OCI-LY3 (cell line): ENCODE data around the gene MYOF.

ENCODE experiments used
- H2AFZ ChIP-seq: fragments of 200-600, 300-600 bp; shearing (Covaris generic); 2 replicates; pipeline ENCODE4 v1.6.0; 2014; ENCODE audit warnings: antibody characterized with exemption, low read depth, low read length
- H3K27ac ChIP-seq: fragments of 200-600, 300-600 bp; sonication (generic); 2 replicates; pipeline ENCODE4 v1.5.1; 2014; ENCODE audit warnings: mild to moderate bottlenecking, low read length, moderate library complexity, mixed read lengths
- H3K27me3 ChIP-seq: fragments of 200-600, 300-600 bp; sonication (generic); 2 replicates; pipeline ENCODE4 v1.6.1; 2014; ENCODE audit warnings: low read depth, low read length, mixed read lengths
- H3K36me3 ChIP-seq: fragments of 200-600, 300-600 bp; sonication (generic); replicated peaks from 2 replicates; pipeline ENCODE3; 2014; ENCODE audit warnings: low read depth, low read length, mixed read lengths
- H3K4me1 ChIP-seq: fragments of 300-600, 200-600 bp; sonication (generic); 2 replicates; pipeline ENCODE4 v1.6.1; 2014; ENCODE audit warnings: low read length, mixed read lengths
- H3K4me2 ChIP-seq: fragments of 200-600, 300-600 bp; sonication (generic); 2 replicates; pipeline ENCODE4 v1.6.1; 2014; ENCODE audit warnings: low read length, mixed read lengths
- H3K4me3 ChIP-seq: fragments of 300-600, 200-600 bp; sonication (generic); 2 replicates; pipeline ENCODE4 v1.5.1; 2014; ENCODE audit warnings: antibody characterized with exemption, mild to moderate bottlenecking, low read length, moderate library complexity
- H3K79me2 ChIP-seq: fragments of 300-600, 200-600 bp; shearing (Covaris generic); 2 replicates; pipeline ENCODE4 v1.6.1; 2014; ENCODE audit warnings: mild to moderate bottlenecking, low read length, mixed read lengths
- H3K9ac ChIP-seq: fragments of 300-600, 200-600 bp; shearing (Covaris generic); 2 replicates; pipeline ENCODE4 v1.6.0; 2014; ENCODE audit warnings: mild to moderate bottlenecking, low read length, moderate library complexity
- H3K9me3 ChIP-seq: fragments of 200-600, 300-600 bp; shearing (Covaris generic); 2 replicates; pipeline ENCODE4 v1.6.1; 2014; ENCODE audit warnings: low read length, mixed read lengths; ENCODE audit not compliant: insufficient read depth
- H4K20me1 ChIP-seq: fragments of 200-600, 300-600 bp; sonication (generic); 2 replicates; pipeline ENCODE4 v1.6.1; 2016; ENCODE audit warnings: low read length, mixed read lengths; ENCODE audit not compliant: insufficient read depth
- CTCF ChIP-seq: fragments of 200-600, 300-600 bp; sonication (generic); IDR thresholded peaks from 2 replicates; pipeline ENCODE4 v1.5.1; 2014; ENCODE audit warnings: antibody characterized with exemption, low read length, low read depth
- EZH2phosphoT487 ChIP-seq: fragments of 200-600 bp; shearing (Covaris generic); IDR thresholded peaks from 2 replicates; pipeline ENCODE4 v1.6.1; 2018; ENCODE audit warnings: antibody characterized with exemption, mixed run types, low read depth

Gene MYOF

GRCh38 chr10:93475227-93475626 lies 6.9 kb downstream of the MYOF start:
- no peaks in the 10 kb centered on the region for H3K4me1 ChIP-seq
- H3K9ac ChIP-seq, result no peak overlapping the region
- no peaks in the 10 kb centered on the region for H3K27me3 ChIP-seq
- TF ChIP-seq EZH2phosphoT487 (no peak), CTCF (no peak)
- no peaks in the 10 kb centered on the region for H3K36me3 ChIP-seq
- no peaks in the 10 kb centered on the region for H3K9me3 ChIP-seq
- H3K4me3 ChIP-seq, result no peak overlapping the region
- H3K4me2 ChIP-seq, result no peak overlapping the region
- no peak overlapping the region for H3K27ac ChIP-seq
- no peaks in the 10 kb centered on the region for H4K20me1 ChIP-seq
- H3K79me2 ChIP-seq, result no peaks in the 10 kb centered on the region
- H2AFZ ChIP-seq, result no peak overlapping the region

DNA sequence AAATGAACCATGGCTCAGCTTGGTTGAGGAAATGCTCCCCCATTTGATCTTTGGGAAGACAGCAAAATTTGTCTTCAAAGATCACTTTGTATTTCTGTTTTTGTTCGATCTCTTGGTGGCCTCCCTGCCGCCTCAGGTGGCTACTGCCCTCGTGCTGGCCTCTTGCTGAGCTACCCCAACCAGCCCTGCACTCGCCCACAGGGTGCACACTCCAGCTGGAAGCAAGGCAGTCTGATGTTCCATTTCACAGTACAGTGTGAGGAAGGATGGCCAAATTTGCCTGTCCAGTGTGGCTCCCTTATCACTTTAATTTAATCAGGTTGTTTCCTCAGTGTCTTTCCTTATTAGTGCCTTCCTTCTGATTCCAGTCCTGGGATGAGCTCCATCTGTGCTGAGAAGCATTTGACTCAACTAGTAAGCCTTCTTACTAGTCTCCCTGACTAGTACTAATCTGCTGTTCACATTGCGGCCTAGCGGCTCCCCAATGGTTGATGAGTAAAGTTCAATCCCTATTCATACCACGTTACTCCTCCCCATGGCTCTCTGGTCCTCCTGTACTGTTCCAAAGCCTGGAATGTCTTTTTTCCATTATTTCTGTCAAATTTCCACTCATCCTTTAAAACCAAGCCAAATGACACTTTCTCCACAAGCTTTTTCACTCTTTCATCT lies 8.2 kb downstream of the MYOF start:
- Histone ChIP-seq H3K79me2 (no peaks in the 10 kb centered on the region), H3K9me3 (no peaks in the 10 kb centered on the region), H3K4me1 (no peaks in the 10 kb centered on the region), H3K27me3 (no peaks in the 10 kb centered on the region), H3K9ac (no peak overlapping the region), H3K4me2 (no peak overlapping the region), H4K20me1 (no peaks in the 10 kb centered on the region), H3K36me3 (no peaks in the 10 kb centered on the region), H2AFZ (no peak overlapping the region), H3K27ac (no peak overlapping the region), H3K4me3 (no peak overlapping the region)
- TF ChIP-seq EZH2phosphoT487, result no peak
- TF ChIP-seq CTCF, result no peak

DNA sequence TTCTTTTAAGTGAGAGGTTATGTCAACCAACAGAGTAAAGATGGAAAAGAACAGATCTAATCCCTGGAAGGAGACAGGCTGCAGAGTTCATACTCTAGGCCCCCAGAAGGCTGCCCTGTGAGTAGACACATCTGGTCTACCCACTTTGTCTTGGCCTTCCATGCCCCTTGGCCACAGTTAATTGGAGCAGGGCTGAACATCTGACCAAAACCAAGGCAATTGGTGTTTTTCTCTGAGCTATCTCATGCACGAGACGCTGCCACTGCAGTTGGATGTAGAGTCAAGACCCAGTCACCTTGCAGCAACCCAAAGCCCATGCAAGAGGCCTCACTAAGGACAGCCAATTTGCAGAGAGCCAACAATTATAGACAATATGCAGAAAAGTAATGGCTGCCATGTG lies 9.0 kb downstream of the MYOF start:
- H3K27me3 ChIP-seq, result no peaks in the 10 kb centered on the region
- H3K36me3 ChIP-seq, result no peaks in the 10 kb centered on the region
- no peaks in the 10 kb centered on the region for H3K79me2 ChIP-seq
- no peak overlapping the region for H3K27ac ChIP-seq
- no peak for TF ChIP-seq EZH2phosphoT487
- TF ChIP-seq CTCF, result no peak
- no peaks in the 10 kb centered on the region for H4K20me1 ChIP-seq
- no peaks in the 10 kb centered on the region for H3K9me3 ChIP-seq
- H2AFZ ChIP-seq, result no peak overlapping the region
- no peak overlapping the region for H3K4me2 ChIP-seq
- H3K4me1 ChIP-seq, result no peaks in the 10 kb centered on the region
- no peak overlapping the region for H3K9ac ChIP-seq
- no peak overlapping the region for H3K4me3 ChIP-seq

DNA sequence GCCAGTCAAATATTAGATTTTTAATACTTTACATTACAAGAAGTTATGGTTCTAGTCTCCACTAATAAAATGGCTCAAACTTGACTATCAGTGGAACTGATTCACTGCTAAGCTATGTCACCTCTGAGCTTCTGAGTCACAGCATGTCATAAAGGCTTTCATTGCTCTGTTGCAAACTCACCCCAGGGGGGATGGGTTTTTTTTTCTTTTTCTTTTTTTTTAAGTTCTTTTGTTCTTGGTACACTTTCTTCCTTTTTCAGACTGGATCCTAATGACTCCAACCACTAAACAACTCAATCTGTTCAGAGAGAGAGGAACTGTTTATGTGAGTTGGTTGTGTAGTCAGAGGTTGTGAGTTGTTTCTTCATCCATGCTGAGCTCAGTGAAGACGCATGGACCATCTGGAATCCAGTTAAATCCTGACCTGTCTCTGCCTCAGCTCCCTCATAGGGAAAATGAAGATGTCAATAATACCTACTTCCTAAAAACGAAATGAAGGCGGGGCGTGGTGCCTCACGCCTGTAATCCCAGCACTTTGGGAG lies 11.0 kb downstream of the MYOF start:
- Histone ChIP-seq H3K36me3 (no peaks in the 10 kb centered on the region), H3K9ac (no peak overlapping the region), H3K4me1 (no peaks in the 10 kb centered on the region), H3K79me2 (no peaks in the 10 kb centered on the region), H2AFZ (no peak overlapping the region), H3K4me2 (no peak overlapping the region), H3K27ac (no peak overlapping the region), H3K4me3 (no peak overlapping the region), H3K27me3 (no peaks in the 10 kb centered on the region), H4K20me1 (no peaks in the 10 kb centered on the region), H3K9me3 (no peaks in the 10 kb centered on the region)
- TF ChIP-seq CTCF (no peak), EZH2phosphoT487 (no peak)
